Epidermal melanocyte (primary cell): ENCODE measurements around the gene KLHL21.
A peak's percentile ranks its signal among the peaks of the same experiment; 100 is the strongest.
"Not testable (repeated sequence)": the region's sequence is repeated elsewhere in the genome, so short reads cannot be mapped to it uniquely, and the experiment has no call there.

ENCODE experiments used
- DNase-seq: peaks from one replicate; pipeline ENCODE4 v3.0.0; 2011; ENCODE audit warnings: low spot score; ENCODE audit not compliant: insufficient read length

KLHL21 gene, protein sequence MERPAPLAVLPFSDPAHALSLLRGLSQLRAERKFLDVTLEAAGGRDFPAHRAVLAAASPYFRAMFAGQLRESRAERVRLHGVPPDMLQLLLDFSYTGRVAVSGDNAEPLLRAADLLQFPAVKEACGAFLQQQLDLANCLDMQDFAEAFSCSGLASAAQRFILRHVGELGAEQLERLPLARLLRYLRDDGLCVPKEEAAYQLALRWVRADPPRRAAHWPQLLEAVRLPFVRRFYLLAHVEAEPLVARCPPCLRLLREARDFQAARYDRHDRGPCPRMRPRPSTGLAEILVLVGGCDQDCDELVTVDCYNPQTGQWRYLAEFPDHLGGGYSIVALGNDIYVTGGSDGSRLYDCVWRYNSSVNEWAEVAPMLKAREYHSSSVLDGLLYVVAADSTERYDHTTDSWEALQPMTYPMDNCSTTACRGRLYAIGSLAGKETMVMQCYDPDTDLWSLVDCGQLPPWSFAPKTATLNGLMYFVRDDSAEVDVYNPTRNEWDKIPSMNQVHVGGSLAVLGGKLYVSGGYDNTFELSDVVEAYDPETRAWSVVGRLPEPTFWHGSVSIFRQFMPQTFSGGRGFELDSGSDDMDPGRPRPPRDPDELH

DNA sequence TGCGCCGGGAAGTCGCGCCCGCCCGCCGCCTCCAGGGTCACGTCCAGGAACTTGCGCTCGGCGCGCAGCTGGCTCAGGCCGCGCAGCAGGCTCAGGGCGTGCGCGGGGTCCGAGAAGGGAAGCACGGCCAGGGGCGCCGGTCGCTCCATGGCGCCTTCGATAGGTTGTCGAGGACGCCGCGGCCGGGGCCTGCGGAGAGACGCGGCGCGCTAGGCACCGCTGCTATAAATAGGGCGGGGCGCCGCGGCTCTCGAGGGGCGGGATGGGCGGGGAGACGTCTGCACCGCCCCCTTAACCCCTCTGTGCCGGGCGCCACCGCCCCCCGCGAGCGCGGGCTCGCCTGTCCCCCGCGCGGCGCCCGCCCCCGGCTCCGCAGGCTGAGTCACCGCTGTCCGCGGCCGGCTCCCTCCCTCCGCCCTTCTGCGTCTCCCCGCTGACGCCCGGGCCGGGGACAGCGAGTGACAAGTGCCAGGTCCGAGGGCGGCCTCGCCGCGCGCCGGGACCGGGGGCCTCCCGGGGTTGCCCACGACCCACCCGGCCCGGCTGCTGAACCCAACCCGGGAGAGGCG is at the start of gene KLHL21:
Gene KLHL21 (minus strand): TSS at position 201 of the 569 bp plus-strand sequence. CDS start 52 bp downstream, at position 149.
- peak; percentile 87 for DNase-seq

DNA sequence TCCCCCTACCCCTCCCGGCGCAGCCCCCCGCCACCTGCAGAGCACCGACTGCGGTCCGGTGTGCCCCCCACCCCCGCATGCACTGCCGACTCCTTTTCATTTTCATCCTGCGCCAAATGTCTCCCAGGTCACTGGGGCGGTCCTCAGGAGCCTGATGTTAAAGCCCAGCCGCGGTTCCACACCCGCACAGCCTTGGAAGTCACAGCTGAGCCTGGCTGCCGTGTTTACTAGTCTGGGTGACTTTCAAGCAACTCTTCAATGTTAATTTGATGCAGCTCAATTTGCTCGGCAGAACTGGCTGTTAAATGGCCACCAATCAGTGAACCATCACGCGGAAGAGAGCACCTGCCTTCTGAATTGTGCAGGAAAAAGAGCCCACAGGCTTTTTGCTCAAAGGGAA is 49.2 kb upstream of the KLHL21 start:
- DNase-seq = no peak

DNA sequence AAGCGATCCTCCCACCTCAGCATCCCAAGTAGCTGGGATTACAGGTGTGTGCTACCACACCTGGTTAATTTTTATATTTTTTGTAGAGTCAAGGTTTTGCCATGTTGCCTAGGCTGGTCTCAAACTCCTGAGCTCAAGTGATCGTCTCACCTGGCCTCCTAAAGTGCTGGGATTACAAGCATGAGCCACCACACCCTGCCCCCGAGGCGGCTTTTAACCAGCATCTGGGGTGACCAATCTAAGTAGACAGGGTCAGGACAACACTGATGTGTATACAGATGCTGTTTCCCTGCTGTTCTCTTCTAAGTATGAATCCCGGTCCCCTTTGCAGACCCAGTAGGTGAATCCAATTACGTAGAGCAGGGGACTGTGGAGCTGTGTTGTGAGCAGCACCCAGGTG is 45.9 kb upstream of the KLHL21 start:
- no peak for DNase-seq

DNA sequence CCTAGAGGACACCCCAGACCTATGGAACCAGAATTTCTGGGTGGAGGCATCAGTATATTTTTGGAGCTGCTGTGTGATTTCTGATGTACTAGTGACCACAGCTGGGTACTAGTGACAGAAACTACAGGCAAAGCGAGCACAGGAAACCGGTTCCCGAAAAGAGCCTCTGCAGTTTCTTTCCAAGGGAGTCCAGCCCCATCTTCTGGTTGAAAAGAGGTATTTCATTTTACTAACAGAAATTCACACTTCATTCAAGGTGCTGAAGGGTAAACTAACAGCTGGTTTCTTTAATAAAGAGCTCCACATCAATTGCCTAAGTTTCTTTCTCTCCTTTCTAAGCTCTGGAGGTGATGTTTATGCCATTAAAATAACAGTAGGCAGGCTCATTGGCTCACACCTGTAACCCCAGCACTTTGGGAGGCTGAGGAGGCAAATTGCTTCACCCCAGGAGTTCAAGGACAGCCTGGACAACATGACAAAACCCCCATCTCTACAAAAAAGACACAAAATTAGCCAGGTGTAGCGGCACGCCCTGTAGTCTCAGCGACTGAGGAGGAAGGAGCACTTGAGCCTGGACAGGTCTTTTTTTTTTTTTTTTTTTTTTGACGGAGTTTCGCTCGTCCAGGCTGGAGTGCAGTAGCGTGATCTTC is 44.0 kb upstream of the KLHL21 start:
- peak; percentile 63 for DNase-seq

DNA sequence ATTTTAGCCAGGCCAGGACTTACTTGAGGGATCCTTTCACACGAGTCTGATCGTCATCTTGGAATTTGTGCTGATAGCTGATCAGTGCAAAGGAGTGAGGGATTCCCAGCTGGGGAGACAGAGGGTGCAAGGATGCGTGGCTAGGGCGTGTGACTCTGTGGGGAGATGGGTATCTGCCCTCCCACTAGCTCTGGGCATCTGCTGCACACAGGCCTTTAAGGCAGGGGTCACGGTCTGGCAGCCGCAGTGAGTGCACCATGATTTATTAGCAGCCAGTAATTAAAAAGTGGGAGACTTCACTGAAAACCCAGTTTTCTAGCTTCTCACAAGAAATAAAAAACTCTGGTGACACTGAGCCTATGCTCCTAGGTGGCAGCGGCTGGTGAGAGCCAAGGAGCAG is 42.3 kb upstream of the KLHL21 start:
- DNase-seq = no peak

DNA sequence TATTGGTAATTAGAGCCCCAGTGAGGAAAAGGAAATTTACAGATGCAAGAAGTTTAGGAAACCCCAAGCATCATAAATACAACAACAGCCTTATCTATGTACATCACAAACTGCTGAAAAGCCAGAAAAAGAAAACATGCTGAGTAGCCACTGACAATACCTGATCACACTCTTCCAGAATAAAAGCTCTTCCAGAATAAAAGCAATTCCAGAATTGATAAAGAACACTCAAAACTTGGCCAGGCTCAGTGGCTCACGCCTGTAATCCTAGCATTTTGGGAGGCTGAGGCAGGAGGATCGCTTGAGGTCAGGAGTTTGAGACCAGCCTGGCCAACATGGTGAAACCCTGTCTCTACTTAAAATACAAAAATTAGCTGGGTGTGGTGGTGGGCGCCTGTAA is 38.2 kb upstream of the KLHL21 start:
- DNase-seq = not testable (repeated sequence)

DNA sequence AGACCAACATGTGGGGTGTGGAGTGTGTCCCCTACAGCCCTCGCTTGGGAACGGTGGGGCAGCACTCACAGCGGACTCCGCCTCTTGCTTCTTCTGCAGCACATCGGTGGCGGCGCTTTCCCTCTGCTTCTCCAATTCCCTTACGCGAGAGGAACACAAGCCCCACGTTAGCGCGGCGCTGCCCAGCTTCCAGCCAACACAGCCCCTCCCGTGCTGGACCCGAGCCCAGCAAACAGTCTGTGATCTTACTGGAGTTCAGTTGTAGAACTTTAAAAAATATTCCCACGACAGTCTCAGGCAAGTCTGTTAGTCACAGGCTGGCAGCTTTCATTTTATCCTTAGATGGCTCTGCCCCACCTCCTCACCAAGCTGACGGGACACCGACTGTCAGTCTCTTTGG is 35.6 kb upstream of the KLHL21 start:
- DNase-seq = no peak

DNA sequence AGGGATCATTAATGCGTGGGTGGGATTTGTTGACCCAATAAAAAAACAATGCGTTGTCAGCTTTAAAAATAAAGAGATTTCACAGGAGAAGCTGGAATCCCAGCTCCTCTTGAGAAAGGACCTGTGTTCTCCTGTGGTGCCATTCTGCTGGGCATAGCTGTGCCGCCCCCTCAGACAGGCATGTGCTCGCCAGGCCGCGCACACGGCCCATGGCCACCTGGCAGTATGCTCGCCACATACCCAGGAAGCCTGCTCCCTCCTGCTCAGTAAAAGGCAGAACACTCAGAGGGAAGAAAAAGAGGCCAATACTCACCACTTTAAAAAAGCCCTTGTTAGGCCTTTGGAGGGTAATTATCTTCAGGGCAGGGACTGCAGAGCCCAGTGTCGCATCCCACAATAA is 35.1 kb upstream of the KLHL21 start:
- DNase-seq = no peak

DNA sequence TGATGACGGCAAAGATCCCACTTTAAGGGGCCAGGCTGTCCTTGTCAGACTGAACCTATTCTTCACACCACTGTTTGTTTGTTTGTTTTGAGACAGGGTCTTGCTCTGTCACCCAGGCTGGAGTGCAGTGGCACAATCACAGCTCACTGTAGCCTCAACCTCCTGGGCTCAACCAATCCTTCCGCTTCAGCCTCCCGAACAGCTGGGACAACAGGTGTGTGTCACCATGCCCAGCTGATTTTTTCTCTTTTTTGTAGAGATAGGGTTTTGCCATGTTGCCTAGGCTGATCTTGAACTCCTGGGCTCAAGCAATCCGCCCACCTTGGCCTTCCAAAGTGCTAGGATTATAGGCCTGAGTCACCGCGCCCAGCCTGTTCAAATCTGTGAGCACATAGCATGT is 34.1 kb upstream of the KLHL21 start:
- DNase-seq = not testable (repeated sequence)

DNA sequence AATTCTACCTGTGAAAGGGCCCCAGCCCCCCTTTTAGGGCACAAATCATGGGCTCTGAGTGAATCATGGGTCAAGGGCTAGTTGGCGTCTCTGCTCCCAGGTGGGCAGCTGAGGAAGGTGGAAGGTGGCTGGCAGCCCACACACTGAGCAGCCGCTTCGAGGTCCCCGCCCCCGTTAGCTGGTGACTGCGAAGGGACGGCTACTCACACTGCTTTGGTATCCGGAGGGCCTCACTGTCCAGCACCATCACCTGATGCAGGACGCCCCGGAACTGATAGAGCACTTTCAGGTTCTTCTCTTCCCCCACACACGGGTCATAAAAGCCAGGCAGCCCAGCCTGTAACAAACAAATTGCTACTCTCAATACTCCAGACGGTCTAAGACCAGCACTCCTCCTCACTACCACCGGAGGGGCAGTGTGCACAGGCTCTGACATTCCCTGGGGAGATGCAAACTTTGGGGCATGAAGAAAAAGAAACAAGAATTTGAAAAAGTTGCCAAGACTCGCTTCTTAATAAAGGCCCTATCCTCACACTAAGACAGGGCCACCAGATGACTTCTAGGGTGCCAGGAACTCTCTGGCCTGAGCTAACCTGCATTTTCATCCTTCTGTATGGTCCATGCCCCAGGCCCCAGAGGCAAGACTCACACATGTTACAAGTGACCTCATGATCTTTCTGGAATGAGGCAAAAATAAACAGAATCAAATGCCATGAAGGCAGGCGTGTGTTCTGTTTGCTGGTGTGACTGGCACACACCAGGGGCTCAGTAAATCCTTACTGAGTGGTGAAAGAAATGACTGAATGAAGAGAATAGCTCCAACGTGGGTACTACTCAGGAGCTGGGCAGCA is 33.5 kb upstream of the KLHL21 start:
- DNase-seq = no peak

DNA sequence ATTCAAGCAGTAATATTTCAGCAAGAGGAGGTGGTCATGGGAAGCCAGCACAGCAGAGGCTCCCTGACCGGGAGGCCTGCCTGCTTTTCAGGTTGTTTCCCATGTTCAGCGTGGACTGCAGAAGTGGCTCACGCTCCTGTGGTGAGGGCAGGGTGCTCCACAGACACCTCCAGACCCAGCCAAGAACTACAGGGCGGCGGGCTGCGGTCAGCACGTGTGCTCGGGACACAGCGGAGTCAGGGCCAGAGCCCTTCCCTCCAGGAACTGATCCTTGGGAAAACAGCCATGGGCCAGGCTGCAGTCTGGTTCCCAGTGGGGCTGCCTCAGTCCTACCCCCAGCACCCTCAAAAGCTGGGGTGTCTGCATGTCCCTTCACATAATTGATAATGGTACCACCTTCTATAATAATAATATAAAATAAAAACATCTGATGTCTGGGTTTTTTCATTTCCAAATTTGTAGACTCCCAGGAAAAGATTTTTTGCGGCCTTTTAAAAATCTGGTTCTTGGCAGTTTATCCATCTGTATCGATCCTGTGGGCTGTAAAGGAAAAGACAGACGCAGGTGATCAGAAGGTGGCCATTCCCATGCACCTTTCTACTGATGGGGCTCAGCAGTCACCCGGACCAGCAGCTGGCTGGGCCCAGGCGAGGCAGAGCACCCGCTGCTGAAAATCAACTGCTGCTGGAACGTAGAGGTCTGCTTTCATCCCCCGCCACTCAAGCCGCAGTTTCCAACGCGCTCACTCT is 32.7 kb upstream of the KLHL21 start:
- no peak for DNase-seq

DNA sequence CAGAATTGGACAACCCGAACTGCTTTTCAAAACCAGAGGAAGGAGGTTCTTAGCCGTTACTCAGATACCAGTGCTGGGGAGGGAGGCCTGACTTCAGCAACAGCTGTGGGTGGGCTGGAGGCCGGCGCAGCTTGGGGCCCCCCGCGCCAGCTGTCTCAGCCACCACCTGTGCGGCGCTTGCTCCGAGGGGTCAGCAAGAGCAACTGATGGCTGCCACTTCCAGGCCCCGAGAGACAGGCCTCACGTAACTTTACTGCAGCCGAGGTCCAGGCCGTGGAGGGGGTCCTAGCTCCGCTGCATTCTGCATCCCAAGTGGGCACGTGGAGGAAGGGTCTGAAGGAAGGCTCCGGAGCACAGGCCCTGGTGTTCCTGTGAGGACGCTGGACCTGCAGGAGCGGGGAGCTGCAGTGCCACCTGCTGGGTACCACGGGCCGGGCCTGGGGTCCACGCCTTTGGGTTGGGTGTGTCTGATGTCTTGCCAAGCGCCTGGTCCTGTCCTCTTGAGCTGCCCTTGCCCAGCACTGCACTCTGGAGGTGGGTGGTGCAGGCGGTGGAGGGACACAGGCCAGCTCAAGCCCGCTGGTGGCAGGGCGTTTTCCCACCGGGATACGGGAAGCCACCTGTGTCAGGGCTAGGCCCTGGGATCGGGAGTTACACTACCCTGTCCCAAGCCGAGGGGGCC is 31.8 kb upstream of the KLHL21 start:
- DNase-seq = no peak

DNA sequence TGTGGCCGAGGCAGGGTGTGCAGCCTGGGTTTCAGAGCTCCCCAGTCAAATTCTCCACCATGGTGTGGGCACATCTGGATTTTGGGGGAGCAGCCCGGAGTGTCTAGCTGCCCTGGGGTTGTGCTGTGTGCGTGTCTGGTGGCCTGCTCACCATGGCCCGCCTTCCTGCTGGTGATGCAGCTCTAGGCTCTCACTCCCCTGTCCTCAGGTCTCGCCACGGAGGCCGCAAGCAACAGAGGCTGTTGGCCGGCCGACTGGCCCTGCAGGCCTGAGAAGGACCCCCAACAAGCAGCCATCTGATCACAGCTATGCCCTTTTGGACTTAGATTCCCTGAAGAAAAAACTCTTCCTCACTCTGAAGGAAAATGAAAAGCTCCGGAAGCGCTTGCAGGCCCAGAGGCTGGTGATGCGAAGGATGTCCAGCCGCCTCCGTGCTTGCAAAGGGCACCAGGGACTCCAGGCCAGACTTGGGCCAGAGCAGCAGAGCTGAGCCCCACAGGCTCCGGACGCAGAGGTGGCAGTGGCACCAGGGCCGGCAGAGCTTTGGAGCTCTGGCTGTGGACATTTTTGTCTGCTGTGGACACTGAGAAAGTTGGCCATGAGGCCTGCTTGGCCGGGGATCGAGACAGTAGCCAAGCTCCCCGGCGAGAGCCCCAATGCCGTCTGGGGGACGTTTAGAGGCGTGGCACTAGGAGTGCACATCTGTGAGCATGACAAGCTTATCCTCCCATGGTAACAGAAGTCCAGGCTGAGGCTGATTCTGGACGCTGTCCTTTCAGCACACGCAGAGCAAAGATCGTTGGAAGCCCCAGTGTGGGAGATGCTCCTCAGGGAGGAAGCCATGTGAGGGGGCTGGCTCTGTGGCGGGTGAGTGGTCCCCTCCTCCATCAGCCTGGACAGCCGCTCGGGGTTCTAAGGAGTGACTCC is 30.2 kb upstream of the KLHL21 start:
- no peak for DNase-seq

DNA sequence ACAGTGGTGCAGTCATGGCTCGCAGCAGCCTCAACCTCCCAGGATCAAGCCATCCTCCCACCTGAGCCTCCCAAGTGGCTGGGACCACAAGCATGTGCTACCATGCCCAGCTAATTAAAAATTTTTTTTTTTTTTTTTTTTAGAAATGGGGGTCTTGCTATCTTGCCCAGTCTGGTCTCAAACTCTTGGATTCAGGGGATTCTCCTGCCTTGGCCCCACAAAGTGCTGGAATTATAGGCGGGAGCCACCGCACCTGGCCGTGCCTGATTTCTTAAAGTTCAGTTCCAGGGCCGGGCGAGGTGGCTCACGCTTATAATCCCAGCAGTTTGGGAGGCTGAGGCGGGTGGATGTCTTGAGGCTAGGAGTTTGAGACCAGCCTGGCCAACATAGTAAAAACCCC is 28.4 kb upstream of the KLHL21 start:
- no peak for DNase-seq

DNA sequence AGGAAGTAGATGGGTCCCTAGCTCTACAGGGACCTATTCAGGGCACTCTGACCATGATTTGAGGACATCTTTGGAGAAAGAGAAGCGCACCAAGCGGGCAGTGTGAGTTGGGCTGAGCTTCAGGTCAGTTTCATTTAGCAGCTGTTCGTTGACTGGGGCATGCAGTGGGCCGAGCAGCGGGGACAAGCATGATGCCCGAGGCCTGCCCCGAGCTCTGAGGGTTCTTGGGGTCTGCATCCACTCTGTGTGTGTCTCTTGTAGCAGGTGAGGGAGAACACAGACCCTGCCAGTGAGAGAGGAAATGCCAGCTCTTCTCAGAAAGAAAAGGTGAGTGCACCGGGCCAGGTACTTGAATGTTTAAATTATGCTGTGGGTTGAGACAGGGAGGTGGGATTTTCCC is 27.4 kb upstream of the KLHL21 start:
- no peak for DNase-seq

DNA sequence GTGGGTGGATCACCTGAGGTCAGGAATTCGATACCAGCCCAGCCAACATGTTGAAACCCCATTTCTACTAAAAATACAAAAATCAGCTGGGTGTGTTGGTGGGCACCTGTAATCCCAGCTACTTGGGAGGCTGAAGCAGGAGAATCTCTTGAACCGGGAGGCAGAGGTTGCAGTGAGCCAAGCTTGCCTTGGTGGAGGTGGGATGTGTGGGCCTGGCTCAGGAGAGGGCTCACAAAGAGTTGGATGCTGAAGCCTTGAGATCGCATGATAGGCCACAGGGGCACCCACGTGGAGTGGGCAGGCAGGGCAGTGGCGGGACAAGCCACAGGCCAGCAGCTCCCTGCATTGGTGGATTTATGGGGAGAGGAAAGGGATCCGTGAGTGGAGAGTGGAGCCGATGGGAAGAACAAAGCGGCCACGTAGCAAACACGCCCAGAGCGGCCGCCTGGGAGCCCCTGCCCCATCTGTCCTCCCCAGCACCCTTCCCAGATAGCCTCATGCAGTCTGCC is 26.4 kb upstream of the KLHL21 start:
- no peak for DNase-seq

DNA sequence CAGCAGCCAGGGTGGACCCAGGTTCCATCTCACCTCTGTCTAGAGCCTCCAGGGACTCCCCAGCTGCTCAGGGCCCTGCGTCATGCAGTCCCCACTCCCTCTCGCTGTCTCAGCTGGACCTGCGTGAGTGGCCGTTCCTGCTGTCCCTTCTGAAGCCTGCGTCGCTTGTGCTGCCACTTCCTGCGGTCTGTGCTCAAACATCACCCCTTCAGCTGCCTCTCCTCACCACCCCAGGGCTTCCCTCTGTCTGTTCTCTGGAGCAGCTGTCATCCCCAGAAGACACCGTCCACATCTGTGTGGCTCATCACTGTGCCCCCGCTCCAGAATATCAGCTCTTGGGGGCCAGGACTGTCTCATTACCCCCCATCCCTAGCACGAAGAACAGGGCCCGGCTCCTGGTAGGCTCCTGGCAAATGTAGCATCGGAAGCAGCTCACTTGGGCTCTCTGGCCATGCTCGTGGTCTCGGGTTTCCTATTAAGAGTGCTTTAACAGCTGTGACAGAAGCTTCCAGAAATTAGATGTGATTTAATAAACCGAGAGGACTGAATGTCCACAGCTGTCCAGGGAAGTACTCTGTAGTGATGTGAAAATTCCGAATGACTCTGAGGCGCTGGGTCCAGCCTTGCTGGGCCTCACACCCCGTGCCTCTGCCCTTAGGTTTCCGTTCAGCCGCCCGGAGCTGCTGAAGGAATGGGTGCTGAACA is 25.3 kb upstream of the KLHL21 start:
- no peak for DNase-seq

DNA sequence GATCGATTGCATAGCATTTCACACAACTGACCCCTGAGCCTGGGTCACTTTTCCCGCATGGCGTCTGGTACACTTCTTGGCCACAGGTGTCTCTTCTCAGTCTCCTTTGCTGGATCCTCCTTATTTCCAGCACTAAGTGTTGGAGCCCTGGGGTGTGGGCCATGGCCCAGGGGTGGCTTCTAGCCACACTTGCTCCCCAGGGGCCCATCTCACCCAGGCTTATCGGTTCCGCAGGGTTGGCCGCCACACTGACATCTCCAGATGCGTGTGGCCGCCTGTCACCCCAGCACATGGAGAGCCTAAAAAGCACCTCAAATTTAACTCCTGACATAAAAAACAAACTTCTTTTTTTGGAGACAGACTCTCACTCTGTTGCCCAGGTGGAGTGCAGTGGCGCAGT is 24.4 kb upstream of the KLHL21 start:
- DNase-seq = no peak
